Measurements from ENCODE around the gene ZNF280D.

DNA sequence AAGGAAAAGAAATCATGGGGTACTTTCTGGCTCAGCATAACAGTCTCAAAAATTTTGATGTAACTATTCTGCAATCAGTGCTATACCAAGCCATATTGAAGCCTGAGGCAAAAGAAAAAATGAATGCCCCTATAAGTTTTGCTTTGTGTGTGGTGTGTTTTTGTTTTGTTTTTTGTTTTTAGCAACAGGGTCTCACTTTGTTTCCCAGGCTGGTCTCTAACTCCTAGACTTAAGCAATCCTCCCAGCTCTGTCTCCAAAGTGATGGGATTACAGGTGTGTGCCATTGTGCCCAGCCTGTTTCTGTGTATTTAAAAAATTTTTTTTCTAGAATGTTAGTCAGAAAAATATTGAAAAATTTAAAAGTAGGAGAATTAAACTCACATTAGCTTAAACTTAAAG is 93.2 kb downstream of the ZNF280D start:
- TF ChIP-seq POLR2A (IDR thresholded peaks at IDR 0.05; ENCODE audit: low read depth, low read length): no peak
- TF ChIP-seq POLR2AphosphoS5 (IDR thresholded peaks at IDR 0.05; ENCODE audit: low read depth, low read length): no peak
- no peak for TF ChIP-seq TAF1 (IDR thresholded peaks at IDR 0.05; ENCODE audit: low read depth, low read length)
